GM18868 (cell line): Measurements from ENCODE around the gene ADGRA1.

Experiments
- ATAC-seq: cut with Tn5 transposase; IDR thresholded peaks from one replicate; pipeline ENCODE4 v1.9.1; 2021; ENCODE audit warnings: mild to moderate bottlenecking, moderate library complexity; ENCODE audit not compliant: unreplicated experiment

ADGRA1 gene

GRCh38 chr10:133056001-133056400 lies 31.7 kb upstream of the ADGRA1 start:
- no peak for ATAC-seq

GRCh38 chr10:133056651-133057178 lies 31.0 kb upstream of the ADGRA1 start:
- no peak for ATAC-seq

- ATAC-seq, result no peak
Measured at GRCh38 chr10:133058331-133059092, 29.2 kb upstream of the ADGRA1 start.

- no peak for ATAC-seq
Measured at GRCh38 chr10:133059093-133059470, 28.6 kb upstream of the ADGRA1 start.

GRCh38 chr10:133059571-133059970 lies 28.2 kb upstream of the ADGRA1 start:
- ATAC-seq, result no peak

- no peak for ATAC-seq
Measured at GRCh38 chr10:133060022-133060421, 27.7 kb upstream of the ADGRA1 start.

- ATAC-seq, result no peak
Measured at GRCh38 chr10:133060466-133060865, 27.3 kb upstream of the ADGRA1 start.

GRCh38 chr10:133060881-133061280 lies 26.8 kb upstream of the ADGRA1 start:
- ATAC-seq, result no peak

- ATAC-seq, result no peak
Measured at GRCh38 chr10:133061296-133062038, 26.3 kb upstream of the ADGRA1 start.

GRCh38 chr10:133062085-133062484 lies 25.6 kb upstream of the ADGRA1 start:
- ATAC-seq, result no peak

- ATAC-seq, result no peak
Measured at GRCh38 chr10:133062635-133063034, 25.1 kb upstream of the ADGRA1 start.

- ATAC-seq, result no peak
Measured at GRCh38 chr10:133067149-133068105, 20.3 kb upstream of the ADGRA1 start.

- no peak for ATAC-seq
Measured at GRCh38 chr10:133068111-133069032, 19.4 kb upstream of the ADGRA1 start.

GRCh38 chr10:133069033-133069525 lies 18.6 kb upstream of the ADGRA1 start:
- no peak for ATAC-seq

GRCh38 chr10:133070405-133070804 lies 17.3 kb upstream of the ADGRA1 start:
- no peak for ATAC-seq

- no peak for ATAC-seq
Measured at GRCh38 chr10:133070810-133071209, 16.9 kb upstream of the ADGRA1 start.

GRCh38 chr10:133071733-133072132 lies 16.0 kb upstream of the ADGRA1 start:
- no peak for ATAC-seq

GRCh38 chr10:133072196-133072595 lies 15.5 kb upstream of the ADGRA1 start:
- ATAC-seq, result no peak

- ATAC-seq, result no peak
Measured at GRCh38 chr10:133072720-133073390, 14.9 kb upstream of the ADGRA1 start.
